Cardiac muscle cell (in vitro differentiated cells and primary cell): Measurements from ENCODE around the gene CTAG1A. TPM values are rescaled to one million over a fixed set of nuclear protein-coding genes. Genes with fewer than 3 reads are reported as not detected.
"Not testable (repeated sequence)": the region's sequence is repeated elsewhere in the genome, so short reads cannot be mapped to it uniquely, and the experiment has no call there.

Experiments
- DNase-seq, 2 donors: peaks; one replicate each; pipeline versions ENCODE4 v3.0.0 to v3.0.0-alpha.2; 2010 to 2017; ENCODE audit warnings: low read depth in 1 of 2, low spot score in 1 of 2
- H3K27ac ChIP-seq: fragments of 200-600 bp; sonication (generic); 2 replicates; pipeline ENCODE4 v1.5.1; 2016
- H3K27me3 ChIP-seq: fragments of 200-600 bp; sonication (generic); 2 replicates; pipeline ENCODE4 v1.6.0; 2016; ENCODE audit warnings: control low read depth
- H3K36me3 ChIP-seq: fragments of 200-600 bp; sonication (generic); 2 replicates; pipeline ENCODE4 v1.5.1; 2016; ENCODE audit warnings: control low read depth
- H3K4me1 ChIP-seq: fragments of 200-600 bp; sonication (generic); 2 replicates; pipeline ENCODE4 v1.8.1; 2017; ENCODE audit warnings: low read depth, mild to moderate bottlenecking, mixed run types
- H3K4me3 ChIP-seq: fragments of 200-600 bp; sonication (generic); 2 replicates; pipeline ENCODE4 v1.5.1; 2016; ENCODE audit warnings: mild to moderate bottlenecking
- H3K9me3 ChIP-seq: fragments of 200-600 bp; sonication (generic); 2 replicates; pipeline ENCODE4 v1.5.1; 2017; ENCODE audit warnings: low read depth, mild to moderate bottlenecking, control low read depth
- polyA plus RNA-seq: library from polyadenylated mRNA; unstranded; fragments of >200 nt; fragmentation: Nextera tagmentation; extraction: Ambion mirVana; gene quantifications from 2 replicates; pipeline ENCODE4 v1.2.1, GENCODE V29; 2016
- total RNA-seq: library from RNA; depleted of rRNA; stranded (reverse); fragments of >200 nt; gene quantifications from 2 replicates; pipeline ENCODE4 v1.2.3, GENCODE V29; 2016
- TF ChIP-seq, protein P1 (sequence below): IDR thresholded peaks from 2 replicates; pipeline ENCODE4 v1.5.1; 2012; ENCODE audit warnings: low read depth, mild to moderate bottlenecking, low read length

CTAG1A gene
- total and polyA plus RNA-seq, 2 experiments from 2014 or later = not detected

DNA sequence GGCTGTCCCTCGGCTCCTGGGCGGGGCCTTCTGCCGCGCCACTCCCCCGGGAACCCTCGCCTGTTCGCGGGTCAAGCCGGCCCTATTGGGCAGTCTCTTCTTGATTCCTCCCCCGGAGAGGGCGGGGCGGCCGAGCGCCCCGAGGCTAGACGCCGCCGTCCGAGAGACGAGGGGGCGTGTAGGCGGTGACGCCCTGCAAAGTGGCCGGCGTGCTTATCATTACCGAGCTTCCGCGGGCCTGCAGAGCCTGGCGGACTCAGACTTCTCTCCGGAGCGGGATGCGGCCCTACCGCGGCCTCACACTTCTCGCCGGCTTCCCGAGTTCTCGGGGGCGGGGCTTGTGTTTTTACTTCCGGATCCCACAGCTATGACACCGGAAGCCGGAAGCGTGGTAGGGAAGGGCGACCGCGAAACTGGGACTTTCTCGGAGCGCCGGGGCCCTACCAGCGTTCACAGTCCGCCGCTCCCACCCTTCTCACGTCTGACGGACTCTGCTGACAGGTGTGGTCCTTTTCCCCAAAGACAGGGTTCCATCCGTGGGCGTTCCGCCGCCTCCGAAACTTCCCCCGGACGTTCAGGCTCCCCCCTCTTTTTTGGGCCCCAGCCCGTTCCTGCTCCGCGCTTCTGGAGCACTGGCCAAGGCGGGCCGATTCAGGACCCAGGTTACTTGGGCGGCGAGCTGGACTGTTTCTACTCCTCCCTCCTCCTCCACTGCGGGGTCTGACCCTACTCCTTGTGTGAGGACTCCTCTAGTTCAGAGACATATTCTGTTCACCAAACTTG lies 37.5 kb upstream of the CTAG1A start, which contains the start of gene IKBKG:
Gene IKBKG, plus strand, starts transcription at position 376 of the 783 bp plus-strand sequence. CDS start 4,383 bp downstream, outside the sequence.
- H3K4me1 ChIP-seq = no peaks in the 10 kb centered on the region
- H3K9me3 ChIP-seq = no peaks in the 10 kb centered on the region
- peak within 1 kb of the TSS; percentile 66 for H3K4me3 ChIP-seq
- DNase-seq = peak; percentile 89 to 93
- H3K27ac ChIP-seq = peak within 1 kb of the TSS; percentile 91
- TF ChIP-seq, protein P1, sequence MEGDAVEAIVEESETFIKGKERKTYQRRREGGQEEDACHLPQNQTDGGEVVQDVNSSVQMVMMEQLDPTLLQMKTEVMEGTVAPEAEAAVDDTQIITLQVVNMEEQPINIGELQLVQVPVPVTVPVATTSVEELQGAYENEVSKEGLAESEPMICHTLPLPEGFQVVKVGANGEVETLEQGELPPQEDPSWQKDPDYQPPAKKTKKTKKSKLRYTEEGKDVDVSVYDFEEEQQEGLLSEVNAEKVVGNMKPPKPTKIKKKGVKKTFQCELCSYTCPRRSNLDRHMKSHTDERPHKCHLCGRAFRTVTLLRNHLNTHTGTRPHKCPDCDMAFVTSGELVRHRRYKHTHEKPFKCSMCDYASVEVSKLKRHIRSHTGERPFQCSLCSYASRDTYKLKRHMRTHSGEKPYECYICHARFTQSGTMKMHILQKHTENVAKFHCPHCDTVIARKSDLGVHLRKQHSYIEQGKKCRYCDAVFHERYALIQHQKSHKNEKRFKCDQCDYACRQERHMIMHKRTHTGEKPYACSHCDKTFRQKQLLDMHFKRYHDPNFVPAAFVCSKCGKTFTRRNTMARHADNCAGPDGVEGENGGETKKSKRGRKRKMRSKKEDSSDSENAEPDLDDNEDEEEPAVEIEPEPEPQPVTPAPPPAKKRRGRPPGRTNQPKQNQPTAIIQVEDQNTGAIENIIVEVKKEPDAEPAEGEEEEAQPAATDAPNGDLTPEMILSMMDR = no peak
- no peaks in the 10 kb centered on the region for H3K27me3 ChIP-seq
- H3K36me3 ChIP-seq = no peaks in the 10 kb centered on the region

DNA sequence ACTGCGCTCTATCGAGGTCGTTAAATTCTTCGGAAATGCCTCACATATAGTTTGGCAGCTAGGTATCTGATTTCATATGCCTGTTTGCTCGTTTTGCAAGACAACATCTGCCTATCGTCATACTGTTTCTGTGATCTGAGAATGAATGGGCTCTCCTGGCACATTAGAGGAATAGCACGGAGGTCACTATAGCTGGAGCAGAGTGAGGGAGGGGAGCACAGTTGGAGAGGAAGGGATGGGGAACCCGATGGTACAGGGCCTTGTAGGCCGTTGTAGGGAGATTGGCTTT lies 37.0 kb upstream of the CTAG1A start:
- H3K27ac ChIP-seq = peak overlapping the region; percentile 91
- H3K27me3 ChIP-seq = no peaks in the 10 kb centered on the region
- no peaks in the 10 kb centered on the region for H3K36me3 ChIP-seq
- peak overlapping the region; percentile 66 for H3K4me3 ChIP-seq
- TF ChIP-seq, protein P1 = no peak
- peak in 1 of 2 donors; percentile 30 for DNase-seq
- H3K4me1 ChIP-seq = no peaks in the 10 kb centered on the region
- no peaks in the 10 kb centered on the region for H3K9me3 ChIP-seq

DNA sequence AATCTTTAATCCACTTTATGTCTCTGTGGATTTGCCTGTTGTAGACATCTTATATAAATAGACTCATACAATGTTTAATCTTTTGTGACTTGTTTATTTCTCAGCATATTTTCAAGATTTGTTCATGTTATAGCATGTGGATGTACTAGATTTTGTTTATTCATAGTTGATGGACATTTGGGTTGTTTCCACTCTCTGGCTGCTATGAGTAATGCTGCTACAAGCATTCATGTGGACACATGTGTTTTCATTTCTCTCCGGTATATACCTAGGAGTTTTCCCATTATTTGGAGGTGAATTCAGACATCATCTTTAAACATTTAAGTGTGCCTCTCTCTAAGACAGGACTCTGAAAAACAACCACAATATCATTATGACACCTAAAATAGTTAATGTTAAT lies 35.2 kb upstream of the CTAG1A start:
- Histone ChIP-seq H3K36me3 (no peaks in the 10 kb centered on the region), H3K4me1 (no peaks in the 10 kb centered on the region), H3K9me3 (no peaks in the 10 kb centered on the region), H3K4me3 (no peak overlapping the region), H3K27ac (no peak overlapping the region), H3K27me3 (no peaks in the 10 kb centered on the region)
- DNase-seq = no peak
- TF ChIP-seq, protein P1 = no peak

DNA sequence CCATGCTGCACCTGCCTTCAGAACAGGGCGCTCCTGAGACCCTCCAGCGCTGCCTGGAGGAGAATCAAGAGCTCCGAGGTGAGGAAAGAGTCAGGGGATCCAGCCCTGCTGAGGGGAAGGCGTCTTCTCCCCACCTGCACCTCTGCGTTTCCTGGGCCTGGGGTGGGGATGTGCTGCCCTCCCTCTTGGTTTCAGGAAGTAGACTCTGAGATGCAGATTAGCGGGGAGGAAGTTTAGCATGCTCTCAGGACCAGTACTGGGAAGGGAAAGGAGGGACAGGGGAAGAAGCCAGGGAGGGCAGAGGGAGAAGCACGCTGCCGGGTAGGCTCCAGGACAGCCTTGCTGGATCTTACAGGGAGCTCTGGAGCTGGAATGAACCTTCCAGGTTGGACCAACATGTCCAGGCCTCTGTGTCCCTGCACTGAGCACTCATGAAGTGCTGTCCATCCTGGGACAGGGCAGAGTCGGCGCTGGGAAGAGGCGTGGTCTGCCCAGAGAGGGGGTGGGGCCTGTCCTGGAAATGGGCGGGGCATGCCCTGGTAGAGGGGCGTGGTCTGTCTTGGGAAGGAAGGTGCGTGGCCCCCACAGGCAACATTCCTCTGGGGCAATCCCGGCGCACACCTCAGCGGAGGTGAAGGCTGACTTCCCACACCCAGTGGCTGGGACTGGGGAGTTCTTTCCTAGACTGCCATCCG lies 32.7 kb upstream of the CTAG1A start:
- not testable (repeated sequence) for H3K9me3 ChIP-seq, H3K4me1 ChIP-seq, H3K27me3 ChIP-seq, DNase-seq, H3K36me3 ChIP-seq, H3K4me3 ChIP-seq, H3K27ac ChIP-seq

DNA sequence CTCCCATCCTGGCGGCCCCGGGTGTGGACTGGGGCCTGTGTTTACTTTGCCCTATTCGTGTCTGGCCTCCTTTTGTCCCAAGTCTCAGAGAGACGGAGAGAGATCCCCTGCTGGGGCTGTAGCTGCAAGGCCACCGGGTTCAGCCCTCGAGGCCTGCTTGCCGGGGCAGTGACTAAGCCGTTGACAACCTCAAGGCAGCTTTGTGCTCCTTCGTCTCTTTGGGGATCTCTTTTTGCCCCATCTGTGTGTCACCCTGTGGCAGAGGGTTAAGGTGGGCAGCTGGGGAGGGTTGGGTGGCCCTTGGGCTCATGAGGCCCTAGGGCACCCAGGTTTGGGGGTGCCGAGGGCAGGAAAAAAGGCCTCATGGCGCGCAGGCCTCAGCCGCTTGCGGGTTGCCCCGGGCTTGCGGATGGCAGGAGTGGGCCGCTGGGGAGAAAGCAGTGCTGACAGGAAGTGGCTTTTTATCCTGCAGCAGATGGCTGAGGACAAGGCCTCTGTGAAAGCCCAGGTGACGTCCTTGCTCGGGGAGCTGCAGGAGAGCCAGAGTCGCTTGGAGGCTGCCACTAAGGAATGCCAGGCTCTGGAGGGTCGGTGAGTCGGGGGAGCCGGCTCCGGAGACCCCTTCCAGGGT lies 26.8 kb upstream of the CTAG1A start:
- not testable (repeated sequence) for H3K9me3 ChIP-seq, H3K27ac ChIP-seq, H3K27me3 ChIP-seq, DNase-seq, H3K4me1 ChIP-seq, H3K4me3 ChIP-seq, H3K36me3 ChIP-seq

DNA sequence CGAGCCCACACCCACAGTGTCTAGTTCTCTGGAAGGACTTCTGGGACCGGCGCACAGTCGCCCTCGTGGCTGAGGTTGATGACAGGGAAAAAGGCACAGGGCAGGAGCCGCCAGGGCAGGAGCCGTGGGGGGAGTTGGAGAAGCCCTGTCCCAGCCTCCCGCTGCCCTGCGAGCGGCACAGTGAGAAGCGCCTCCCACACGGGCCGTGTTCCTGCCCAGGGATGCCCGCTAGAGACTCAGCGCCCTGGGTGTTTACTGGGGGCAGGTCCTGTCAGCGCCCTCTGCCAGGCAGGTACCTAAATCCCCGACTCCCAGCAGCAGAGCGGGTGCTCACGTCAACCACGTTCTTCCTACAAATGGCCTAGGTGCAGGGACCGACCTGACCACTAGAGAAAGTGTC lies 26.0 kb upstream of the CTAG1A start:
- not testable (repeated sequence) for H3K27ac ChIP-seq, H3K4me1 ChIP-seq, H3K9me3 ChIP-seq, DNase-seq, H3K4me3 ChIP-seq, H3K27me3 ChIP-seq, H3K36me3 ChIP-seq

DNA sequence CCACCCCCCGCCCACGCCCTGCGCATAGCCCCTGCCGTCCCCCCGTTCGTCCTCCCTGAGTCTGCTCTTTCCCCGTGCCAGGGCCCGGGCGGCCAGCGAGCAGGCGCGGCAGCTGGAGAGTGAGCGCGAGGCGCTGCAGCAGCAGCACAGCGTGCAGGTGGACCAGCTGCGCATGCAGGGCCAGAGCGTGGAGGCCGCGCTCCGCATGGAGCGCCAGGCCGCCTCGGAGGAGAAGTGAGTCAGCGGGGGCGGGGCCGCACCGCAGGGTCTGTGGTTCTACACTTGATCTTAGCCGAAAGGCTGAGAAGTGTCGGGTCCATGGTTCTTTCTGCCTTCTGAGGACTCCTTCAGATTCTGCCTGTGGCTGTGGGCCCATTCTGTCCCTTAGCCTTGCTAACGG lies 24.6 kb upstream of the CTAG1A start:
- H3K27ac ChIP-seq, DNase-seq, H3K9me3 ChIP-seq, H3K4me1 ChIP-seq, H3K27me3 ChIP-seq, H3K4me3 ChIP-seq, H3K36me3 ChIP-seq: not testable (repeated sequence)

DNA sequence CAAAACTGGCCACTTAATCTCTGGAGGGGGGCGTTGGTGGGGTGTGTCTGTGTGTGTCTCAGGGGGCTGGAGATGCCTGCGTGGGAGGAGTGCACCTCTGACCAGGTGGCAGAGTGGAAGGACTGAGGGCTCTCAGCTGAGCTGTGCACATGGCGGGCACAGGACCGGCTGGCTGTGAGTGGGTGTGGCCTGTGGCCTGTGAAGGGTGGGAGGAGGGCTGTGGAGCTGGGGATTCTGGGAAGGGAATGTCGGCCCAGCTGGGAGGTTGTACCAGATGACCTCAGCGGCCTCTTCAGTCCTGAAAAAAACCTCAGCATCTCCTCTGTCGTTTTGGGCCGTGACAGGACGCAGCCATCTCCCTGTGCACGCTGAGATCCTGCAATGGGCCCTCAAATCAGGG lies 22.6 kb upstream of the CTAG1A start:
- H3K36me3 ChIP-seq, H3K4me3 ChIP-seq, H3K27ac ChIP-seq, H3K9me3 ChIP-seq, DNase-seq, H3K4me1 ChIP-seq, H3K27me3 ChIP-seq: not testable (repeated sequence)

DNA sequence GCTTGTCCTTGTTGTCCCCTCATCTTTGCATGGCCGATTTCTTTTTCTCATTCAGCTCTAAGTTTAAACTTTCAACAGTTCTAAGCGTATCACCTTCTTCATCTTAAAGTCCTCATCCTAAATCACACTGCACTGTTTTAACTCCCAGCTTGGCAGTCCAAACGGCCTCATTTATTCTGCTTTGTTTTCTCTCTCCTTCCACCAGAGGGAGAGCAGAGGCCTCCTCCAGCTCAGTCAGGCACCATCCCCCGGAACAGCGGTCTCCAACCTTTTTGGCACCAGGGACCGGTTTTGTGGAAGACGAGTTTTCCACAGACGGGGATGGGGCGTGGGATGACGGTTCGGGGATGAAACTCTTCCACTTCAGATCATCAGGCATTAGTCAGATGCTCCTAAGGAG lies 14.6 kb upstream of the CTAG1A start:
- not testable (repeated sequence) for DNase-seq, H3K36me3 ChIP-seq, H3K27me3 ChIP-seq, H3K27ac ChIP-seq, H3K9me3 ChIP-seq, H3K4me1 ChIP-seq, H3K4me3 ChIP-seq

DNA sequence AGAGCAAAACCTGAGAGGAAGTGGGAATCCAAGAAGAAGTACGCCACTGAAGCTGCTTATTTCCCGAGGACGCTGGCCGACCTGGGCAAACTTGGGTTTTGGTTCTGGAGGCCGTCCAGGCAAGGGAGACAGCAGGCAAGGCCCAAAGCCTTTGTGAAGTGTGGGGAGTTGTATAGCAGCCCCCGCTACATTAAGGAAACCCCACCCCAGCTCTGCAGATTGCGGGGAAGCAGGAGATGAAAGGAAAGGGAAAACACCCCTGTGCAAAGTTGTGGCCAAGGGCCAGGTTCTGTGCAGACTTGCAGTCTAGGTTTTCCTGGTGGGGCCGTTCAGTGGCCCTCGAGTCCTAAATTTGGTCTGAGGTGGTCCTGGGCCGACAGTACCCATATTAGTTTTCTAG lies 11.9 kb upstream of the CTAG1A start:
- not testable (repeated sequence) for H3K4me1 ChIP-seq, DNase-seq, H3K9me3 ChIP-seq, H3K27ac ChIP-seq, H3K36me3 ChIP-seq, H3K27me3 ChIP-seq, H3K4me3 ChIP-seq

DNA sequence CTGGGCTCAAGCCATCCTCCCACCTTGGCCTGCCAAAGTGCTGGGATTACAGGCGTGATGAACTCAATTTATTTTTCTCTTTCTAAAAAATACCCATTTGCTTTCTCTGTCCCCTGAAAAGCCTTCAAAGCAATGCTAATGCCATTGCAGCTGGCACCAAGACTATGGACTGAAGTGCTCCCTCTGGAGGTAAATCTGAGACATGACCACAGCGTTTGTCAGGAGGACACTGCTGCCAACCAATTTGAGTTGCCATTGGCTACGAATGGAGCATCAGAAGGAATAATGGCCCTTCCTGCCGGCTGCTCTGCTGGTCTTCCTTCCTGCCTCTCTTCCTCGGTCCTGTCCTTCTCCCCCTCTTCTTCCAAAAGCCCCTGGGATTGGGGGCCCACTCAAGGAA lies 9.9 kb upstream of the CTAG1A start:
- H3K27ac ChIP-seq, H3K27me3 ChIP-seq, H3K36me3 ChIP-seq, H3K9me3 ChIP-seq, H3K4me3 ChIP-seq, DNase-seq, H3K4me1 ChIP-seq: not testable (repeated sequence)
